Neural crest cell (in vitro differentiated cells): ENCODE data around the gene PRDX1. TPM values are rescaled to one million over a fixed set of nuclear protein-coding genes. Genes with fewer than 3 reads are reported as not detected.
"Not testable (repeated sequence)": the region's sequence is repeated elsewhere in the genome, so short reads cannot be mapped to it uniquely, and the experiment has no call there.

Experiments used
- DNase-seq: peaks from one replicate; pipeline ENCODE4 v3.0.0; 2021; ENCODE audit warnings: low read depth, mixed read lengths, low spot score
- H3K27ac Mint-ChIP-seq: one replicate; pipeline ENCODE4 v1.8.0; 2021; ENCODE audit warnings: mild to moderate bottlenecking, mixed read lengths; ENCODE audit not compliant: unreplicated experiment
- H3K27me3 Mint-ChIP-seq: 2 replicates; pipeline ENCODE4 v1.8.0; 2021; ENCODE audit warnings: low read depth, mild to moderate bottlenecking, mixed read lengths
- H3K36me3 Mint-ChIP-seq: 2 replicates; pipeline ENCODE4 v1.8.0; 2021; ENCODE audit warnings: low read depth, mild to moderate bottlenecking, mixed read lengths
- H3K4me1 Mint-ChIP-seq: 2 replicates; pipeline ENCODE4 v1.8.0; 2021; ENCODE audit warnings: mixed read lengths
- H3K4me3 Mint-ChIP-seq: one replicate; pipeline ENCODE4 v1.8.0; 2021; ENCODE audit warnings: mild to moderate bottlenecking, mixed read lengths
- H3K9me3 Mint-ChIP-seq: 2 replicates; pipeline ENCODE4 v1.8.0; 2021; ENCODE audit warnings: mixed read lengths
- total RNA-seq: library from RNA; stranded (reverse); gene quantifications from 2 replicates; pipeline ENCODE4 v1.2.1, GENCODE V29; 2021
- TF ChIP-seq, protein P1 (sequence below): fragments of 200-600 bp; sonication (generic); conservative IDR thresholded peaks from 2 replicates; pipeline ENCODE4 v1.5.0; 2021; ENCODE audit warnings: antibody characterized with exemption, mild to moderate bottlenecking

PRDX1 gene
- total RNA-seq, 1 donor from 2014 or later, result 334 TPM

DNA sequence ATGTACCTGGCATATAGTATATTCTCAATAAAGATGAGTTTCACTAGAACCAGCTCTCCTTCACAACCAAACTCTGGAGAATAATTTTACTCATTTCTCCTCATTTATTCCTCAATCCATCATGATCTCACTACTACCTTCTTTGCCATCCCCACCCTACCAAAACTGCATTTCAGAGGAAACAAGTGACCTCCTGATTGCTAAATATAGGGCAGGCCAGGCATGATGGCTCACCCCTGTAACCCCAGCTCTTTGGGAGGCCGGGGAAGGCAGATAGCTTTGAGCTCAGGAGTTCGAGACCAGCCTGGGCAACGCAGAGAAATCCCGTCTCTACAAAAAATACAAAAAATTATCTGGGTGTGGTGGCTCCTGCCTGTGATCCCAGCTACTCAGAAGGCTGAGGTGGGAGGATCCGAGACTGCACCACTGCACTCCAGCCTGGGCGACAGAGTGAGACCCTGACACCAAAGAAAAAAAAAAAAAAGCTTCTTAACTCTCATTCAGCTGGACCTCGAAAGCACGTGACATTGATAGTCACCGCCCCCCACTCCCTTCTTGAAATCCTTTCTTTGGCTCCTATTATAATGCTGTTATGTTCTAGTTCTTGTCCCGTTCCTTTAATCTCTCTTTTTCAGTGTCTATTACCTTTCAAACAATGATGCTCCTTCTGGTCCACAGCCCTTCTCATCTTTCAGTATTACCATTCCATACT, 32.9 kb downstream of the PRDX1 start:
- no peak for DNase-seq
- Mint-ChIP-seq H3K27ac (no peak overlapping the region), H3K27me3 (peaks cover 12% of the 10 kb centered on the region), H3K9me3 (no peaks in the 10 kb centered on the region), H3K36me3 (no peaks in the 10 kb centered on the region), H3K4me3 (no peak overlapping the region), H3K4me1 (no peaks in the 10 kb centered on the region)
- TF ChIP-seq, protein P1, sequence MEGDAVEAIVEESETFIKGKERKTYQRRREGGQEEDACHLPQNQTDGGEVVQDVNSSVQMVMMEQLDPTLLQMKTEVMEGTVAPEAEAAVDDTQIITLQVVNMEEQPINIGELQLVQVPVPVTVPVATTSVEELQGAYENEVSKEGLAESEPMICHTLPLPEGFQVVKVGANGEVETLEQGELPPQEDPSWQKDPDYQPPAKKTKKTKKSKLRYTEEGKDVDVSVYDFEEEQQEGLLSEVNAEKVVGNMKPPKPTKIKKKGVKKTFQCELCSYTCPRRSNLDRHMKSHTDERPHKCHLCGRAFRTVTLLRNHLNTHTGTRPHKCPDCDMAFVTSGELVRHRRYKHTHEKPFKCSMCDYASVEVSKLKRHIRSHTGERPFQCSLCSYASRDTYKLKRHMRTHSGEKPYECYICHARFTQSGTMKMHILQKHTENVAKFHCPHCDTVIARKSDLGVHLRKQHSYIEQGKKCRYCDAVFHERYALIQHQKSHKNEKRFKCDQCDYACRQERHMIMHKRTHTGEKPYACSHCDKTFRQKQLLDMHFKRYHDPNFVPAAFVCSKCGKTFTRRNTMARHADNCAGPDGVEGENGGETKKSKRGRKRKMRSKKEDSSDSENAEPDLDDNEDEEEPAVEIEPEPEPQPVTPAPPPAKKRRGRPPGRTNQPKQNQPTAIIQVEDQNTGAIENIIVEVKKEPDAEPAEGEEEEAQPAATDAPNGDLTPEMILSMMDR, result no peak

- Mint-ChIP-seq H3K36me3 (no peaks in the 10 kb centered on the region), H3K9me3 (no peaks in the 10 kb centered on the region), H3K4me1 (no peaks in the 10 kb centered on the region), H3K4me3 (no peak overlapping the region), H3K27me3 (peaks cover 12% of the 10 kb centered on the region), H3K27ac (no peak overlapping the region)
- TF ChIP-seq, protein P1, result no peak
- no peak for DNase-seq
Measured at GRCh38 chr1:45485949-45486348, 35.7 kb downstream of the PRDX1 start.

- H3K4me1 Mint-ChIP-seq, result no peaks in the 10 kb centered on the region
- no peak overlapping the region for H3K27ac Mint-ChIP-seq
- H3K9me3 Mint-ChIP-seq, result no peaks in the 10 kb centered on the region
Measured at GRCh38 chr1:45479039-45479748, 42.5 kb downstream of the PRDX1 start.

GRCh38 chr1:45478121-45478814, 43.4 kb downstream of the PRDX1 start:
- Mint-ChIP-seq H3K4me1 (no peaks in the 10 kb centered on the region), H3K27me3 (no peaks in the 10 kb centered on the region), H3K4me3 (no peak overlapping the region), H3K27ac (no peak overlapping the region), H3K9me3 (no peaks in the 10 kb centered on the region), H3K36me3 (no peaks in the 10 kb centered on the region)
- DNase-seq, result no peak
- TF ChIP-seq, protein P1, result no peak

More at GRCh38 chr1:45479039-45479748, 42.5 kb downstream of the PRDX1 start:
- DNase-seq, result no peak
- Mint-ChIP-seq H3K36me3 (no peaks in the 10 kb centered on the region), H3K4me3 (no peak overlapping the region), H3K27me3 (no peaks in the 10 kb centered on the region)
- TF ChIP-seq, protein P1, result no peak

DNA sequence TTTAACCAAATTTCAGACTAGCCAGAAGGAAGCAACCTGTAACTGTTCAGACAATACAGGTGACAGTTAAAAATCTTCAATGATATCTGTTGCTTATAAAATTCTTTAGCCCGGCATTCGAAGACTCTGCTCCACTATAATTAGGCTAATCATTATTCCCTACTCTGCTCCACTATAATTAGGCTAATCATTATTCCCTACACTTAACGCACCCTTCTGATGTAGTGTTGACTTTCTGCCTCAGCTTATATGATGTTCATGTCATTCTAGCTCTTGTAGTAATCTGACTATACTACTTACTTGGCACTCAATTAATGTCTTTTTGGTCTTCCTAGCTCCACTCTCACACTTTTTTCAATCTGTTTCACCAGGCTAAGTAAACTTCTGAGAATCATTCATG, 44.0 kb downstream of the PRDX1 start:
- Mint-ChIP-seq H3K36me3 (no peaks in the 10 kb centered on the region), H3K4me3 (no peak overlapping the region), H3K27ac (no peak overlapping the region), H3K27me3 (no peaks in the 10 kb centered on the region), H3K4me1 (no peaks in the 10 kb centered on the region), H3K9me3 (no peaks in the 10 kb centered on the region)
- TF ChIP-seq, protein P1, result no peak
- DNase-seq, result no peak

DNA sequence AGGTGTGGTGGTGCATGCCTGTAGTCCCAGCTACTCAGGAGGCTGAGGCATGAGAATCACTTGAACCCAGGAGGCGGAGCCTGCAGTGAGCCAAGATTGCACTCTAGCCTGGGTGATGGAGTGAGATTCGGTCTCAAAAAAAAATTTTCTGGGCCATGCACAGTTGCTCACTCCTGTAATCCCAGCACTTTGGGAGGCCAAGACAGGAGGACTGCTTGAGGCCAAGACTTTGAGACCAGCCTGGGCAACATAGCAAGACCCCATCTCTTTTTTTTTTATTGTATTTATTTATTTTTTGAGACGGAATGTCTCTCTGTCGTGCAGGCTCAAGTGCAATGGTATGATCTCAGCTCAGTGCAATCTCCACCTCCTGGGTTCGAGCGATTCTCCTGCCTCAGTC, 47.5 kb downstream of the PRDX1 start:
- not testable (repeated sequence) for DNase-seq, H3K9me3 Mint-ChIP-seq

More for the DNA sequence above, 47.5 kb downstream of the PRDX1 start:
- H3K4me1 Mint-ChIP-seq, H3K27ac Mint-ChIP-seq, H3K27me3 Mint-ChIP-seq, H3K36me3 Mint-ChIP-seq, H3K4me3 Mint-ChIP-seq: not testable (repeated sequence)
